ENCODE results near the gene TIGIT. TPM values are rescaled to one million over a fixed set of nuclear protein-coding genes. Genes with fewer than 3 reads are reported as not detected.

Gene TIGIT
- polyA plus RNA-seq, 1 donor from 2014 or later, result 1.1 TPM

DNA sequence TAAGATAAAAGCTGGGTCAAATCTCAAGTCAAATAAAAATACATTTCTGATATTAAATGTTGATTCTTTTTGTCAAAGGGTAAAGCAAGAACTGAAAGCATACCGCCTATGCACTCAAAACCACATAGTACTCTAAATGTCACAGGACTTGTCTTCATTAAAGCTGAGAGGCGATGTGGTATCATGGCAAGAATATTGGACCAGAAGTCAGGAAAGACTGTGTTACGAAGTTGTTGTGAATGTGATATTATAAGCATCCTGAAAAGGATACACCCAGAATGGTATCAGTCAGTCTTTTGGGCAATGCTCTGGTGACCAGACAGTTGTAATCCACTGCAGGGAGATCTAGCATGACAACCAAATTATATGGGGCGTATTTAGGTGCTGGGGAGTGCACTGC is 33.8 kb downstream of the TIGIT start:
- Histone ChIP-seq H3K4me3 (ENCODE audit: low read length) (no peak overlapping the region), H3K9me2 (ENCODE audit: insufficient read depth, low read length) (no peaks in the 10 kb centered on the region), H4K20me1 (ENCODE audit: insufficient read depth) (no peaks in the 10 kb centered on the region), H3F3A (ENCODE audit: insufficient read depth, low read length, poor library complexity, severe bottlenecking) (no peaks in the 10 kb centered on the region), H3K4me2 (ENCODE audit: low read length) (no peak overlapping the region), H3K27me3 (ENCODE audit: insufficient read depth, low read depth, low read length) (no peaks in the 10 kb centered on the region), H3K79me2 (replicated peaks; ENCODE audit: insufficient read depth, low read length) (no peaks in the 10 kb centered on the region), H3K9me3 (ENCODE audit: low read length) (peaks cover 4% of the 10 kb centered on the region), H3K36me3 (ENCODE audit: insufficient read depth, low read length) (peaks cover 8% of the 10 kb centered on the region), H3K27ac (ENCODE audit: low read length) (no peak overlapping the region), H2AFZ (ENCODE audit: low read depth, low read length) (no peak overlapping the region), H3K9ac (ENCODE audit: low read length) (no peak overlapping the region)
- TF ChIP-seq EZH2 (IDR thresholded peaks at IDR 0.05; ENCODE audit: borderline replicate concordance, insufficient read depth, low read length, poor library complexity, severe bottlenecking) (no peak), MXI1 (conservative IDR thresholded peaks at IDR 0.05; ENCODE audit: poor library complexity, severe bottlenecking) (no peak), EP300 (conservative IDR thresholded peaks at IDR 0.05; ENCODE audit: poor library complexity, severe bottlenecking) (no peak), TAF1 (IDR thresholded peaks at IDR 0.05; ENCODE audit: low read depth) (no peak), RAD21 (conservative IDR thresholded peaks at IDR 0.05) (no peak), SMC3 (conservative IDR thresholded peaks at IDR 0.05; ENCODE audit: poor library complexity) (no peak), POLR2AphosphoS5 (IDR thresholded peaks at IDR 0.05) (no peak)
- TF ChIP-seq, protein P1, sequence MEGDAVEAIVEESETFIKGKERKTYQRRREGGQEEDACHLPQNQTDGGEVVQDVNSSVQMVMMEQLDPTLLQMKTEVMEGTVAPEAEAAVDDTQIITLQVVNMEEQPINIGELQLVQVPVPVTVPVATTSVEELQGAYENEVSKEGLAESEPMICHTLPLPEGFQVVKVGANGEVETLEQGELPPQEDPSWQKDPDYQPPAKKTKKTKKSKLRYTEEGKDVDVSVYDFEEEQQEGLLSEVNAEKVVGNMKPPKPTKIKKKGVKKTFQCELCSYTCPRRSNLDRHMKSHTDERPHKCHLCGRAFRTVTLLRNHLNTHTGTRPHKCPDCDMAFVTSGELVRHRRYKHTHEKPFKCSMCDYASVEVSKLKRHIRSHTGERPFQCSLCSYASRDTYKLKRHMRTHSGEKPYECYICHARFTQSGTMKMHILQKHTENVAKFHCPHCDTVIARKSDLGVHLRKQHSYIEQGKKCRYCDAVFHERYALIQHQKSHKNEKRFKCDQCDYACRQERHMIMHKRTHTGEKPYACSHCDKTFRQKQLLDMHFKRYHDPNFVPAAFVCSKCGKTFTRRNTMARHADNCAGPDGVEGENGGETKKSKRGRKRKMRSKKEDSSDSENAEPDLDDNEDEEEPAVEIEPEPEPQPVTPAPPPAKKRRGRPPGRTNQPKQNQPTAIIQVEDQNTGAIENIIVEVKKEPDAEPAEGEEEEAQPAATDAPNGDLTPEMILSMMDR (IDR thresholded peaks at IDR 0.05; ENCODE audit: poor library complexity, severe bottlenecking), result no peak
- TF ChIP-seq, protein P2, sequence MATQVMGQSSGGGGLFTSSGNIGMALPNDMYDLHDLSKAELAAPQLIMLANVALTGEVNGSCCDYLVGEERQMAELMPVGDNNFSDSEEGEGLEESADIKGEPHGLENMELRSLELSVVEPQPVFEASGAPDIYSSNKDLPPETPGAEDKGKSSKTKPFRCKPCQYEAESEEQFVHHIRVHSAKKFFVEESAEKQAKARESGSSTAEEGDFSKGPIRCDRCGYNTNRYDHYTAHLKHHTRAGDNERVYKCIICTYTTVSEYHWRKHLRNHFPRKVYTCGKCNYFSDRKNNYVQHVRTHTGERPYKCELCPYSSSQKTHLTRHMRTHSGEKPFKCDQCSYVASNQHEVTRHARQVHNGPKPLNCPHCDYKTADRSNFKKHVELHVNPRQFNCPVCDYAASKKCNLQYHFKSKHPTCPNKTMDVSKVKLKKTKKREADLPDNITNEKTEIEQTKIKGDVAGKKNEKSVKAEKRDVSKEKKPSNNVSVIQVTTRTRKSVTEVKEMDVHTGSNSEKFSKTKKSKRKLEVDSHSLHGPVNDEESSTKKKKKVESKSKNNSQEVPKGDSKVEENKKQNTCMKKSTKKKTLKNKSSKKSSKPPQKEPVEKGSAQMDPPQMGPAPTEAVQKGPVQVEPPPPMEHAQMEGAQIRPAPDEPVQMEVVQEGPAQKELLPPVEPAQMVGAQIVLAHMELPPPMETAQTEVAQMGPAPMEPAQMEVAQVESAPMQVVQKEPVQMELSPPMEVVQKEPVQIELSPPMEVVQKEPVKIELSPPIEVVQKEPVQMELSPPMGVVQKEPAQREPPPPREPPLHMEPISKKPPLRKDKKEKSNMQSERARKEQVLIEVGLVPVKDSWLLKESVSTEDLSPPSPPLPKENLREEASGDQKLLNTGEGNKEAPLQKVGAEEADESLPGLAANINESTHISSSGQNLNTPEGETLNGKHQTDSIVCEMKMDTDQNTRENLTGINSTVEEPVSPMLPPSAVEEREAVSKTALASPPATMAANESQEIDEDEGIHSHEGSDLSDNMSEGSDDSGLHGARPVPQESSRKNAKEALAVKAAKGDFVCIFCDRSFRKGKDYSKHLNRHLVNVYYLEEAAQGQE (IDR thresholded peaks at IDR 0.05; ENCODE audit: borderline replicate concordance), result no peak

DNA sequence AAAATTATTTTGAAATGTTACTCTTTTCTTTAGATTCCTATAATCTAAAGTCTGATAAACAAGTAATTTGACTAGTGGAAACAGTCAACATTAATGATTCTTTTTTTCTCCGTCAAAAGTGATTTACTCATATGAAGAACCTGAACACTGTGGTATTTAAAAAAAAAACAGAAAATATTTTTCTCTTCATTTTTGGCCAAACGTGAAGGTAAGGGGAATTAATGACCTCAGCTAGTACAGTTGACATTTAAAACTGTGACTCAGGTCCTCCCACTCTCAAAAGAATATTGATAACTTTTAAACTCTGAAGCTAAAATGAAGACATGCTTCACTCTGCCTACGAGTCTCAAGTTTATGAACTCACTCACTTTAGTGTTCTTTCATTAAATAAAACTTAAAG is 34.5 kb downstream of the TIGIT start:
- no peak overlapping the region for H3K9ac ChIP-seq (ENCODE audit: low read length)
- no peaks in the 10 kb centered on the region for H3K9me2 ChIP-seq (ENCODE audit: insufficient read depth, low read length)
- no peaks in the 10 kb centered on the region for H3K27me3 ChIP-seq (ENCODE audit: insufficient read depth, low read depth, low read length)

More for the DNA sequence above, 34.5 kb downstream of the TIGIT start:
- Histone ChIP-seq H3K9me3 (ENCODE audit: low read length) (peaks cover 4% of the 10 kb centered on the region), H3K4me2 (ENCODE audit: low read length) (no peak overlapping the region), H3F3A (ENCODE audit: insufficient read depth, low read length, poor library complexity, severe bottlenecking) (no peaks in the 10 kb centered on the region), H3K27ac (ENCODE audit: low read length) (no peak overlapping the region), H4K20me1 (ENCODE audit: insufficient read depth) (no peaks in the 10 kb centered on the region), H2AFZ (ENCODE audit: low read depth, low read length) (no peak overlapping the region), H3K4me3 (ENCODE audit: low read length) (no peak overlapping the region), H3K79me2 (replicated peaks; ENCODE audit: insufficient read depth, low read length) (no peaks in the 10 kb centered on the region), H3K36me3 (ENCODE audit: insufficient read depth, low read length) (peaks cover 8% of the 10 kb centered on the region)
- TF ChIP-seq EZH2 (IDR thresholded peaks at IDR 0.05; ENCODE audit: borderline replicate concordance, insufficient read depth, low read length, poor library complexity, severe bottlenecking), result no peak
- no peak for TF ChIP-seq POLR2AphosphoS5 (IDR thresholded peaks at IDR 0.05)
- TF ChIP-seq TAF1 (IDR thresholded peaks at IDR 0.05; ENCODE audit: low read depth), result no peak
- TF ChIP-seq, protein P2 (IDR thresholded peaks at IDR 0.05; ENCODE audit: borderline replicate concordance), result no peak
- TF ChIP-seq MXI1 (conservative IDR thresholded peaks at IDR 0.05; ENCODE audit: poor library complexity, severe bottlenecking), result no peak
- no peak for TF ChIP-seq SMC3 (conservative IDR thresholded peaks at IDR 0.05; ENCODE audit: poor library complexity)
- TF ChIP-seq EP300 (conservative IDR thresholded peaks at IDR 0.05; ENCODE audit: poor library complexity, severe bottlenecking), result no peak
- no peak for TF ChIP-seq RAD21 (conservative IDR thresholded peaks at IDR 0.05)
- TF ChIP-seq, protein P1 (IDR thresholded peaks at IDR 0.05; ENCODE audit: poor library complexity, severe bottlenecking), result no peak

All from neural cell (in vitro differentiated cells).